ENCODE results near the gene MTERF4. TPM values are rescaled to one million over a fixed set of nuclear protein-coding genes. Genes with fewer than 3 reads are reported as not detected.

The MTERF4 gene
- total and polyA plus RNA-seq, 2 of the 4 experiments (the other 2 are of a cell fraction), result 26.6 to 33.3 TPM

- intact Hi-C loops (cut with micrococcal nuclease), result no loop called here
- WGBS, 2 experiments (ENCODE audit: extremely low coverage in 2 of 2, insufficient read length in 1 of 2), result no CpG with 5 or more reads among the region's 2 CpGs
Observed at GRCh38 chr2:241120440-241120839, 18.4 kb upstream of the MTERF4 start.

More at GRCh38 chr2:241120440-241120839, 18.4 kb upstream of the MTERF4 start:
- peaks cover 6% of the 10 kb centered on the region for H3K36me3 ChIP-seq (ENCODE audit: control insufficient read depth, insufficient read depth, low read length)
- H3K9ac ChIP-seq (ENCODE audit: low read depth, low read length), result no peak overlapping the region
- no peak for DNase-seq
- H4K20me1 ChIP-seq (ENCODE audit: insufficient read depth, low read length), result no peaks in the 10 kb centered on the region
- no TSS peak for BruUV-seq (replicated peaks)
- no peak overlapping the region for H2AK5ac ChIP-seq (ENCODE audit: low read depth, low read length)
- no peaks in the 10 kb centered on the region for H3K4me1 ChIP-seq (ENCODE audit: control insufficient read depth, insufficient read depth, low read length)
- H2BK120ac ChIP-seq (ENCODE audit: low read depth, low read length), result no peak overlapping the region
- H3K4me3 ChIP-seq (ENCODE audit: insufficient read depth, low read depth, low read length), result no peak overlapping the region
- no peaks in the 10 kb centered on the region for H3K27me3 ChIP-seq (ENCODE audit: control insufficient read depth, insufficient read depth, low read length)
- no peak overlapping the region for H4K91ac ChIP-seq (ENCODE audit: insufficient read depth, low read depth, low read length)
- H3K56ac ChIP-seq (ENCODE audit: extremely low read depth, insufficient read depth, low read length), result no peak overlapping the region
- H3K18ac ChIP-seq (ENCODE audit: low read depth, low read length), result no peak overlapping the region
- H4K5ac ChIP-seq (ENCODE audit: low read depth, low read length), result no peak overlapping the region
- no peak overlapping the region for H3K23ac ChIP-seq (ENCODE audit: low read depth, low read length)
- H2AK9ac ChIP-seq (replicated peaks; ENCODE audit: low read depth, low read length, poor library complexity), result no peak overlapping the region
- H3K9me3 ChIP-seq (ENCODE audit: control insufficient read depth, insufficient read depth, low read length), result peaks cover 2% of the 10 kb centered on the region; the same call in 1 of the 2 replicates
- H2BK20ac ChIP-seq (ENCODE audit: low read depth, low read length), result no peak overlapping the region
- in situ Hi-C loops (cut with MboI; ENCODE audit: low sequenced_read_pairs), result no loop called here
- H3K27ac ChIP-seq (ENCODE audit: insufficient read depth, low read length), result no peak overlapping the region
- no peak overlapping the region for H2BK15ac ChIP-seq (ENCODE audit: low read depth, low read length)
- H3K4ac ChIP-seq (ENCODE audit: low read depth, low read length), result no peak overlapping the region
- ChIA-PET POLR2A (ENCODE audit: unreplicated experiment) (no interaction called here), CTCF (no interaction called here)
- ATAC-seq (ENCODE audit: low read depth), result no peak
- no peak overlapping the region for H2BK5ac ChIP-seq (ENCODE audit: low read depth, low read length, poor library complexity, severe bottlenecking)
- no peak overlapping the region for H3K4me2 ChIP-seq (ENCODE audit: low read depth, low read length)
- 0 out of 2 replicates have a peak, but pooled peaks cover 3% of the 10 kb centered on the region for H3K9me1 ChIP-seq (ENCODE audit: insufficient read depth, low read length)
- H3K14ac ChIP-seq (replicated peaks; ENCODE audit: low read depth, low read length), result no peak overlapping the region
- no peak overlapping the region for H4K8ac ChIP-seq (ENCODE audit: low read depth in 2 of 2, low read length in 2 of 2)
- no peak overlapping the region for H2AFZ ChIP-seq (replicated peaks; ENCODE audit: low read length, poor library complexity)
- dilution Hi-C loops (cut with HindIII; ENCODE audit: low sequenced_read_pairs, unreplicated experiment), result no loop called here
- TF ChIP-seq CTCF (conservative IDR thresholded peaks at IDR 0.05; ENCODE audit: low read depth, low read length) (no peak), MAZ (IDR thresholded peaks at IDR 0.05; ENCODE audit: borderline replicate concordance, low read depth, low read length) (no peak), RAD21 (IDR thresholded peaks at IDR 0.05; ENCODE audit: low read length) (no peak), USF2 (IDR thresholded peaks at IDR 0.05; ENCODE audit: low read depth, low read length) (no peak), POLR2A (IDR thresholded peaks at IDR 0.05; ENCODE audit: low read depth, low read length) (no peak), MXI1 (IDR thresholded peaks at IDR 0.05; ENCODE audit: borderline replicate concordance, low read depth, low read length) (no peak), RCOR1 (IDR thresholded peaks at IDR 0.05; ENCODE audit: insufficient replicate concordance, low read length) (no peak), CEBPB (IDR thresholded peaks at IDR 0.05; ENCODE audit: low read depth, low read length) (no peak), MAFK (IDR thresholded peaks at IDR 0.05; ENCODE audit: low read depth, low read length) (no peak), ELK1 (IDR thresholded peaks at IDR 0.05; ENCODE audit: borderline replicate concordance, low read depth, low read length) (no peak), NFE2L2 (IDR thresholded peaks at IDR 0.05; ENCODE audit: low read depth, low read length) (no peak), FOS (IDR thresholded peaks at IDR 0.05; ENCODE audit: low read depth, low read length) (no peak), BHLHE40 (IDR thresholded peaks at IDR 0.05; ENCODE audit: low read depth, low read length) (no peak), RFX5 (IDR thresholded peaks at IDR 0.05; ENCODE audit: low read depth, low read length) (no peak), SMC3 (IDR thresholded peaks at IDR 0.05; ENCODE audit: low read depth, low read length) (no peak), CHD1 (IDR thresholded peaks at IDR 0.05; ENCODE audit: low read depth, low read length) (no peak)
- H3K79me1 ChIP-seq (ENCODE audit: low read depth in 1 of 2, low read length in 2 of 2), result 0 out of 4 replicates have a peak, but pooled peaks cover 0 to 2% of the 10 kb centered on the region in 2 experiments

Data from IMR-90 (cell line).